ENCODE data around the gene FAM13A. TPM values are rescaled to one million over a fixed set of nuclear protein-coding genes. Genes with fewer than 3 reads are reported as not detected.

Gene FAM13A
- total and polyA plus RNA-seq, 12 donors = 10.1 to 61.6 (median 29.1) TPM

DNA sequence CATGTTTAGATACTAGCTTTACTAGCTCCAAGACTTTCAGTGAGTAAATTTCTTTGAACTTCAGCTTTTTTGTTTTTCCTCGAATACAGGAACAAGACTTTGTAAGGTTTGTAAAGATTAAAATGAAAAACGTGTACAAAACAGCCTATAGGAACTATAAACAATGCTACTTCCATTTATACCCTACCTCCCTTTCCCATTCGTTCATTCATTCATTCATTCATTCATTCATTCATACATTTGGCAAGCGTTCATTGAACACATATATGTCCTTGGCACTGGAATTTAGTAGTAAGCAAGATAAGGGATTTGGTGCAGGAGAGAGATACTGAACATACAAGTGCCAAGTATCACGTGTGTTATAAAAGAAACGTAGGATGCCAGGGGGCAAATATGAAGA, 293.9 kb downstream of the FAM13A start:
- intact Hi-C loops (cut with DNase I) = no loop called here
- H3K4me3 ChIP-seq = no peak overlapping the region
- 82 to 86% (median 84%) methylated on average over 6 of the region's 6 CpGs for WGBS, 4 donors

DNA sequence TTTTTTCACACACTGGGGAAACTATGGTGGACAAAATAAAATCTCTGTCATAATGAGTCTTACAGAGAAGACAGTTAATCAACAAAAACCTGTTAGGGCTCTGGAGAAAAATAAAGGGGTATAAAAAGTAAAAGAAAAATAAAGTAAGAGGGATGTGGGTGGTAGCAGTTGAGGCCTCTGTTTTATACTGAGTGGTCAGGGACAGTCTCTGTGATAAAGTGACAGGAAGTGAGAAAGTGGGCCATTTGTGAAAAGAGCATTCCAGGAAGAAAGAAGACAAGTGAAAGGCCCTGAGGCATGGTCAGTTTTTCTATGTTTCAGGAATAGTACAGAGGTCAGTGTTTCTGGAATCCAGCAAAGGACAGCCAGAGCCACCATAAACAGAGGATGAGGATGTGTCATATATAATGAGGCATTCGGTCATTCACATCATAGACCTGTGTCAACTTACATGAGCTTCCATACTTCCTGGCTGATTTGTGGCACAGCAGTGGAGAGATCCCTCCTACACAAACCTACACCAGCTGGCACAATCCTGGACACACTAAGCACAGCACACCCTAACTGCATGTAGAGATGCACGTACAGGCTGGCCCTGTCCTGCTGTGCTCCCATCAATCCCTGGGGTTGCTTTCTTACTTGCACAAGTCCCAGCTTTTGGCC, 295.0 kb downstream of the FAM13A start:
- WGBS, 4 donors = 76 to 98% (median 85%) methylated on average over 2 of the region's 2 CpGs
- H3K4me3 ChIP-seq = no peak overlapping the region
- intact Hi-C loops (cut with DNase I) = no loop called here
- no peaks in the 10 kb centered on the region for H3K27me3 ChIP-seq
- H3K36me3 ChIP-seq (replicated peaks in 1 of 2) = peaks cover 0 to 5% of the 10 kb centered on the region in 2 donors
- H3K27ac ChIP-seq = no peak overlapping the region
- TF ChIP-seq, protein P1, sequence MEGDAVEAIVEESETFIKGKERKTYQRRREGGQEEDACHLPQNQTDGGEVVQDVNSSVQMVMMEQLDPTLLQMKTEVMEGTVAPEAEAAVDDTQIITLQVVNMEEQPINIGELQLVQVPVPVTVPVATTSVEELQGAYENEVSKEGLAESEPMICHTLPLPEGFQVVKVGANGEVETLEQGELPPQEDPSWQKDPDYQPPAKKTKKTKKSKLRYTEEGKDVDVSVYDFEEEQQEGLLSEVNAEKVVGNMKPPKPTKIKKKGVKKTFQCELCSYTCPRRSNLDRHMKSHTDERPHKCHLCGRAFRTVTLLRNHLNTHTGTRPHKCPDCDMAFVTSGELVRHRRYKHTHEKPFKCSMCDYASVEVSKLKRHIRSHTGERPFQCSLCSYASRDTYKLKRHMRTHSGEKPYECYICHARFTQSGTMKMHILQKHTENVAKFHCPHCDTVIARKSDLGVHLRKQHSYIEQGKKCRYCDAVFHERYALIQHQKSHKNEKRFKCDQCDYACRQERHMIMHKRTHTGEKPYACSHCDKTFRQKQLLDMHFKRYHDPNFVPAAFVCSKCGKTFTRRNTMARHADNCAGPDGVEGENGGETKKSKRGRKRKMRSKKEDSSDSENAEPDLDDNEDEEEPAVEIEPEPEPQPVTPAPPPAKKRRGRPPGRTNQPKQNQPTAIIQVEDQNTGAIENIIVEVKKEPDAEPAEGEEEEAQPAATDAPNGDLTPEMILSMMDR (IDR thresholded peaks at IDR 0.05) = no peak
- TF ChIP-seq POLR2A (IDR thresholded peaks at IDR 0.05) = no peak
- H3K4me1 ChIP-seq (replicated peaks in 1 of 2) = peaks cover 9 to 33% of the 10 kb centered on the region in 2 donors
- no peak for DNase-seq
- no peaks in the 10 kb centered on the region for H3K9me3 ChIP-seq (replicated peaks in 1 of 3)

More for the DNA sequence above, 293.9 kb downstream of the FAM13A start:
- TF ChIP-seq, protein P1 (IDR thresholded peaks at IDR 0.05) = no peak
- no peak for TF ChIP-seq POLR2A (IDR thresholded peaks at IDR 0.05)
- Histone ChIP-seq H3K4me1 (replicated peaks in 1 of 2) (peaks cover 7 to 29% of the 10 kb centered on the region in 2 donors), H3K27ac (no peak overlapping the region), H3K27me3 (no peaks in the 10 kb centered on the region), H3K36me3 (replicated peaks in 1 of 2) (peaks cover 0 to 5% of the 10 kb centered on the region in 2 donors), H3K9me3 (replicated peaks in 1 of 3) (no peaks in the 10 kb centered on the region)
- no peak for DNase-seq

DNA sequence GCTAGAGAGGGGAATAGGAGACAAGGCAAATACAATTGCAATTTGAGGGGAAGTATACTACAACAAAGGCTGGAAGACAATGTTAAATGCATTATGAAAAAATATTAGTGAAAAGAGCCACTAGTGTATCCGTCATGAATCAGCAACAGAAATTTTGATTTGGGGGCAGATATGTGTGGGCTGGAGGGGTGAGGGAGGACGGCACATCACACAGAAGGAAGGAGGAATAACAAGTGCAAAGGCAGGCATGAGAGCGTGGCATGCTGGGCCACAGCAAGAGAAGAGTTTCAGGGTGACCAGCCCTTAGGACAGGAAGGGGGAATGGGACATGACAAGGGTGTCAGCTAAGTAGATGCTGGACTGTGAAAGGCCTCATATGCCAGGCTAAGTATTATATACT, 295.6 kb downstream of the FAM13A start:
- no peak overlapping the region for H3K4me3 ChIP-seq
- H3K27me3 ChIP-seq = no peaks in the 10 kb centered on the region
- 79 to 97% (median 93%) methylated on average over 3 of the region's 3 CpGs for WGBS, 4 donors
- H3K4me1 ChIP-seq (replicated peaks in 1 of 2) = peaks cover 9 to 39% of the 10 kb centered on the region in 2 donors
- DNase-seq = no peak
- no peaks in the 10 kb centered on the region for H3K9me3 ChIP-seq (replicated peaks in 1 of 3)
- H3K27ac ChIP-seq = no peak overlapping the region
- TF ChIP-seq POLR2A (IDR thresholded peaks at IDR 0.05) = no peak
- TF ChIP-seq, protein P1 (IDR thresholded peaks at IDR 0.05) = no peak
- intact Hi-C loops (cut with DNase I) = no loop called here
- peaks cover 0 to 5% of the 10 kb centered on the region in 2 donors for H3K36me3 ChIP-seq (replicated peaks in 1 of 2)

- Histone ChIP-seq H3K9me3 (replicated peaks in 1 of 3) (no peaks in the 10 kb centered on the region), H3K36me3 (replicated peaks in 1 of 2) (peaks cover 0 to 5% of the 10 kb centered on the region in 2 donors), H3K4me1 (replicated peaks in 1 of 2) (peaks cover 9 to 29% of the 10 kb centered on the region in 2 donors), H3K4me3 (no peak overlapping the region), H3K27me3 (no peaks in the 10 kb centered on the region), H3K27ac (no peak overlapping the region)
- DNase-seq = no peak
- intact Hi-C loops (cut with DNase I) = no loop called here
- WGBS, 4 donors = 67 to 84% (median 78%) methylated on average over 2 of the region's 2 CpGs
- TF ChIP-seq POLR2A (IDR thresholded peaks at IDR 0.05) = no peak
- TF ChIP-seq, protein P1 (IDR thresholded peaks at IDR 0.05) = no peak
These were observed 297.1 kb downstream of the FAM13A start for GRCh38 chr4:88759895-88760290.
